H1 (cell line): Measurements from ENCODE around the gene SLC13A4. TPM values are rescaled to one million over a fixed set of nuclear protein-coding genes. Genes with fewer than 3 reads are reported as not detected.

Experiments used
- polyA plus RNA-seq, 7 experiments: library from polyadenylated mRNA; depleted of rRNA in 3 of 7; stranded (reverse) in 5 of 7; unstranded in 2 of 7; fragments of >200 nt in 5 of 7; fragments of 200-250 nt in 2 of 7; gene quantifications; 1 replicate in 5 of 7; 2 replicates in 1 of 7; 4 replicates in 1 of 7; pipeline versions ENCODE4 v1.2.1 to v1.2.3, GENCODE V29; 2011 to 2013; ENCODE audit warnings: missing spikeins in 2 of 7, mixed read lengths in 2 of 7
- total RNA-seq: library from RNA; stranded (reverse); fragmentation: NEBNext Ultra II Directional; extraction: Animal tissue kit (Norgen Biotek cat#: 25700); gene quantifications from 2 replicates; pipeline ENCODE4 v1.2.1, GENCODE V29; 2021
- TF ChIP-seq, protein P1 (sequence below), 3 experiments: IDR thresholded peaks; 1 replicate in 2 of 3; 2 replicates in 1 of 3; pipeline versions ENCODE4 v1.5.1 to v1.6.1; 2011; ENCODE audit warnings: low read length in 3 of 3, mild to moderate bottlenecking in 3 of 3, inconsistent platforms in 2 of 3, low read depth in 1 of 3, moderate library complexity in 1 of 3; ENCODE audit not compliant: insufficient read depth in 1 of 3; ENCODE audit errors: control extremely low read depth in 1 of 3

The SLC13A4 gene
- total and polyA plus RNA-seq, 2 of the 8 experiments (the other 6 are each of a cell fraction or from before 2014, with no cell fraction given) = 3.9 to 7.5 TPM

DNA sequence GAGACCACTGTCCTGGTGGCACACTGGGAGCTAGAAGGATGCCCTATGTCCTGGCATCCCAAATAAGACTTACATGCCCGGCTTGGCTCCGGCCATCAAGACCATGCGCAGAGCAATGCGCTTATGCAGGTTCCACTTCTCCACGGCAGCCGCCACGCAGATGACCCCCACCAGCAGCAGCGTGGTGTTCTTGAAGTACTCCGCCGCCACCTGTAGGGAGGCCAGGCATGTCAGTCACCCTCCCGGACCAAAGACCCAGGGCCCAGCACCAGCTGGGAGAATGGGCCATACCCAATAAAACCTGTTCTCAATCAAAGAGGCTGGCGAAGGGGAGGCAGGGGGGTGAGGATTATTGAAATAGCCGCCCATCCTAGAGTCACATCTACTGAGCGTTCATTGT, 19.9 kb downstream of the SLC13A4 start (continued):
- TF ChIP-seq, protein P1, sequence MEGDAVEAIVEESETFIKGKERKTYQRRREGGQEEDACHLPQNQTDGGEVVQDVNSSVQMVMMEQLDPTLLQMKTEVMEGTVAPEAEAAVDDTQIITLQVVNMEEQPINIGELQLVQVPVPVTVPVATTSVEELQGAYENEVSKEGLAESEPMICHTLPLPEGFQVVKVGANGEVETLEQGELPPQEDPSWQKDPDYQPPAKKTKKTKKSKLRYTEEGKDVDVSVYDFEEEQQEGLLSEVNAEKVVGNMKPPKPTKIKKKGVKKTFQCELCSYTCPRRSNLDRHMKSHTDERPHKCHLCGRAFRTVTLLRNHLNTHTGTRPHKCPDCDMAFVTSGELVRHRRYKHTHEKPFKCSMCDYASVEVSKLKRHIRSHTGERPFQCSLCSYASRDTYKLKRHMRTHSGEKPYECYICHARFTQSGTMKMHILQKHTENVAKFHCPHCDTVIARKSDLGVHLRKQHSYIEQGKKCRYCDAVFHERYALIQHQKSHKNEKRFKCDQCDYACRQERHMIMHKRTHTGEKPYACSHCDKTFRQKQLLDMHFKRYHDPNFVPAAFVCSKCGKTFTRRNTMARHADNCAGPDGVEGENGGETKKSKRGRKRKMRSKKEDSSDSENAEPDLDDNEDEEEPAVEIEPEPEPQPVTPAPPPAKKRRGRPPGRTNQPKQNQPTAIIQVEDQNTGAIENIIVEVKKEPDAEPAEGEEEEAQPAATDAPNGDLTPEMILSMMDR (IDR thresholded peaks at IDR 0.05; ENCODE audit: control extremely low read depth in 1 of 3, insufficient read depth in 1 of 3, low read depth in 1 of 3, low read length in 3 of 3) = peak in 2 of 3 experiments; percentile 21 to 36; a peak in 2 of 4 replicates
